Measurements from ENCODE around the gene TAF3.

The TAF3 gene

GRCh38 chr10:8061274-8062211, 243.2 kb downstream of the TAF3 start:
- peak; percentile 45 for DNase-seq

- DNase-seq = no peak
These were observed 245.0 kb downstream of the TAF3 start for GRCh38 chr10:8063128-8063908.

- DNase-seq = no peak
These were observed 245.6 kb downstream of the TAF3 start for GRCh38 chr10:8063935-8064334.

- no peak for DNase-seq
These were observed 246.1 kb downstream of the TAF3 start for GRCh38 chr10:8064436-8064835.

- no peak for DNase-seq
These were observed 247.3 kb downstream of the TAF3 start for GRCh38 chr10:8065651-8066050.

- DNase-seq = no peak
These were observed 247.8 kb downstream of the TAF3 start for GRCh38 chr10:8066124-8066523.
